Measurements from ENCODE around the gene TMEM203. TPM values are rescaled to one million over a fixed set of nuclear protein-coding genes. Genes with fewer than 3 reads are reported as not detected.

Gene TMEM203
- total RNA-seq, 4 donors from 2014 or later: 21.6 to 29.1 (median 27.1) TPM

DNA sequence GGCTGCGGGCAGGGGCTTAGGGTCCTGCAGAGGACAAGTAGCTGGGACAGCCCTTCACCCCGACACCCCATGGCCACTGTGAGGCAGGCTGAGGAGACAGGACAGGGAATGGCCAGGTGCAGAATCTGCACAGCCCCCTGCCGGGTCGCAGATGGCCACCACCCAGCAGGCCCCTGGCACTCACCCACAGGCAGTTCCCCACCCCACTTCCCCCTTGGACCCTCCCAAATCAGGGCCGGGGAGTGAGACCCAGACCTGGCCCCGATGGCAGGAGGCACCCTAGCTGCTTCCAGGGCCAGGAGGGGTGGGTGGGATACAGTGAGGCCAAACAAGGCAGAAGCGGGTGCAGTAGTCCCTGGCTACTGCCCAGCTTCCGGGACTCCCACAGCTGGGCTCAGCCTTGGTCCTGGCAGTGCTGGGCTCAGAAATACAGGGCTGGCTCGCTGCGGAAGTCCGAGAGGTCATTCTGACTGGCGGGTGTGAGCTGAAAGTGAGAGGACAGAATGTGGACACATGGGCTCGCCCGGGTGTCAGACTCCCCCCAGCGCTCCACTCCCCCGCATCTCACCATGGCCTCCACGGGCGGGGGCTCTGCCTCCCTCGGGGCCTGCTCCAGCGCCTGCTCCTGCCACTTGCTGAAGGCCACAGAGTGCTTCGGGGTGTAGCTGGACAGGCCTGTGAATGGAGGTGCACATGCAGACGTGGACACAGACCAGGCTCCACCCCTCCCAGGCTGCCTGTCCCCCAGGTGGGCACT is 13.6 kb downstream of the TMEM203 start:
- DNase-seq (ENCODE audit: low spot score) (no peak), ATAC-seq (ENCODE audit: low FRiP score) (no peak)
- TF ChIP-seq, protein P1, sequence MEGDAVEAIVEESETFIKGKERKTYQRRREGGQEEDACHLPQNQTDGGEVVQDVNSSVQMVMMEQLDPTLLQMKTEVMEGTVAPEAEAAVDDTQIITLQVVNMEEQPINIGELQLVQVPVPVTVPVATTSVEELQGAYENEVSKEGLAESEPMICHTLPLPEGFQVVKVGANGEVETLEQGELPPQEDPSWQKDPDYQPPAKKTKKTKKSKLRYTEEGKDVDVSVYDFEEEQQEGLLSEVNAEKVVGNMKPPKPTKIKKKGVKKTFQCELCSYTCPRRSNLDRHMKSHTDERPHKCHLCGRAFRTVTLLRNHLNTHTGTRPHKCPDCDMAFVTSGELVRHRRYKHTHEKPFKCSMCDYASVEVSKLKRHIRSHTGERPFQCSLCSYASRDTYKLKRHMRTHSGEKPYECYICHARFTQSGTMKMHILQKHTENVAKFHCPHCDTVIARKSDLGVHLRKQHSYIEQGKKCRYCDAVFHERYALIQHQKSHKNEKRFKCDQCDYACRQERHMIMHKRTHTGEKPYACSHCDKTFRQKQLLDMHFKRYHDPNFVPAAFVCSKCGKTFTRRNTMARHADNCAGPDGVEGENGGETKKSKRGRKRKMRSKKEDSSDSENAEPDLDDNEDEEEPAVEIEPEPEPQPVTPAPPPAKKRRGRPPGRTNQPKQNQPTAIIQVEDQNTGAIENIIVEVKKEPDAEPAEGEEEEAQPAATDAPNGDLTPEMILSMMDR (IDR thresholded peaks at IDR 0.05): no peak

DNA sequence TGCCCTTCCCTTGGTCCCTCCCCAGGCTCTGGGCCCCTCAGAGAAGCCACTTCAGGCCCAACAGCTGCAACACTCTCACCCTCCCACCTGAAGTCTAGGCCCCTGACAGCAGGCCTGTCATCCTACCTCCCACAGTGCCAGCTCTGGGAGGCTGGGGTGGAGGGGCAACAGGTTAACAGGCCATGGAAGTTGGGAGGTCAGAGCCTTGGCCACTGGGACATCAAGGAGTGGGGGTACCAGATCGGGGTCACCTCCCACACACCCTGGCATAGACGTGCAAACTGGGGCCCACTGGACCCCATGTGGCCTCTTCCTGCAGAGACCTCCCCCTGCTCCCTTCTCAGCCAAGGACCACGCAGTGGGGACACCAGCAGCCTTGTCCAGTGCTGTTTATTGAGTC is 14.2 kb downstream of the TMEM203 start:
- TF ChIP-seq, protein P1 (IDR thresholded peaks at IDR 0.05): no peak
- ATAC-seq (ENCODE audit: low FRiP score): no peak

DNA sequence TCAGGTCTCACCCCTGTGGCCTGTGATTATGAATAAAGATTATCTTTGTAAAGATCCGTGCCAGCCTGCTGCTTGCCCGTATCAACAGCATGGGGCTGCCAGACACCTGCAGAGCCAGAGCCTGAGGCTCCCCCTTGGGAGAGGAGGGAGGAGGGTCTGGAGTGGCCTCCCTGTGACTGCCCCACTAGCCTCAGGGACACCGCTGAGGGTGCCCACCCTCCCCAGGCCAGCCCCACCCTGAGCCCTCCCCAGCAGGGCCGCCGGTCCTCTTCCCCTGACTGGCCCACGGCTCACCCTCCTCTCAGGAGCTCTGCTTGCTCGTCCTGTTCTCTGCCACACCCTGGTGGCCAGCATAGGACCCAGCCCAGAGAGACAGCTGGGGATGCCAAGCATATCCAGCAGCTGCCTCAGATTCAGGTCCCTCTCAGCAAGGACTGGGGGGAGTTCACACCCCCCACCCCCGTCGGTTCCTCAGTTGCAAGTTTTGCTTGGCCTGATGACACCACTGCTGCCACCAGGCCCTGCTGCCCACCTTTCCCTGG is 15.1 kb downstream of the TMEM203 start:
- ATAC-seq (ENCODE audit: low FRiP score) (no peak), DNase-seq (ENCODE audit: low spot score) (no peak)
- TF ChIP-seq, protein P1 (IDR thresholded peaks at IDR 0.05): no peak

More for the DNA sequence above, 14.2 kb downstream of the TMEM203 start:
- DNase-seq (ENCODE audit: low spot score): no peak

DNA sequence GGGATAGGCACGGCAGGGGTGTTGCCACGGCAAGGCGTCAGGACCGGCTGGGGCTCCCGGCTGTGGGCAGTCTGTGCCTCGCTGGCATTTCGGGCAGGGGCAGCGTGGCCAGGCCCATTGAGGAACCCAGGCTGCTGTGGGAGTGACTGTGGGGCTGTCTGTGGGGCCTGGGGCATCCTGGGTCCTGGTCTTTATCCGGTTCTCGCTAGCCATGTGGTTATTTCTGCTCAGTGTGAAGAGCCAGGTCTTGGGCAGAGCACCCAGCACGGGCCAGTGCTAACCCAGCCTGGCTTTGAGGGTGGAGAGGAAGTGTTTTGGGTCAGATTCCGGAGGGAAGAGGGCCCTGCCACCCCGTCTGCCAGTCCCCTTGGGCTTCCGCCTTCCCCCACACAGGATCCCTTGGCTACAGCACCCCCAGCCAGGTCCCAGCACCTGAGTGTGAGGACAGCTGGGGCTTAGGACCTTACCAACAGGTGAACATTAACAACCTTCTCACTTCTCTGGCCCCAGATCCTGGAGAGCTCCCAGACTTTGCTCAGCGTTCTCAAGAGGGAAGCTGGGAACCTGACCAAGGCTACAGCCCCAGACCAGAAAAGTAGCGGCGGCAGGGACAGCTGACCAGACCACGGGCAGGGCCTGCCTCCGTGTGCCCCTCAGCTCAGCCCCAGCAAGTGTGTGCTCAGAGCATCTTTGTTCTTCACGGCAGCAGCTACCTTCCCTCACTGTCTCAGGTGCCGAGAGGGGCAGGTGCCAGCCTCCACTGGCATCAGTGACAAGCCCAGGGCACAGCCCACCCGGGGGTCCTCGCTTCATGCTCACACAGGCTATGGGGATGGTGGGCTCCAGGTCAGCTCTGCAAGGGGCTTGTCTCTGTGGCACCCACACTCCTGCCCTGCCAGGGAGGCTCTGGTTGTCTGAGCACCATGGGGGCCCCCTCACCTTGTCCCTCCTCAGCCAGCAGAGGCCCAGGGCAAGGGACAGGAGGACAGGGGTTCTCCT is 15.9 kb downstream of the TMEM203 start:
- TF ChIP-seq, protein P1 (IDR thresholded peaks at IDR 0.05): no peak
- DNase-seq (ENCODE audit: low spot score) (no peak), ATAC-seq (ENCODE audit: low FRiP score) (no peak)

DNA sequence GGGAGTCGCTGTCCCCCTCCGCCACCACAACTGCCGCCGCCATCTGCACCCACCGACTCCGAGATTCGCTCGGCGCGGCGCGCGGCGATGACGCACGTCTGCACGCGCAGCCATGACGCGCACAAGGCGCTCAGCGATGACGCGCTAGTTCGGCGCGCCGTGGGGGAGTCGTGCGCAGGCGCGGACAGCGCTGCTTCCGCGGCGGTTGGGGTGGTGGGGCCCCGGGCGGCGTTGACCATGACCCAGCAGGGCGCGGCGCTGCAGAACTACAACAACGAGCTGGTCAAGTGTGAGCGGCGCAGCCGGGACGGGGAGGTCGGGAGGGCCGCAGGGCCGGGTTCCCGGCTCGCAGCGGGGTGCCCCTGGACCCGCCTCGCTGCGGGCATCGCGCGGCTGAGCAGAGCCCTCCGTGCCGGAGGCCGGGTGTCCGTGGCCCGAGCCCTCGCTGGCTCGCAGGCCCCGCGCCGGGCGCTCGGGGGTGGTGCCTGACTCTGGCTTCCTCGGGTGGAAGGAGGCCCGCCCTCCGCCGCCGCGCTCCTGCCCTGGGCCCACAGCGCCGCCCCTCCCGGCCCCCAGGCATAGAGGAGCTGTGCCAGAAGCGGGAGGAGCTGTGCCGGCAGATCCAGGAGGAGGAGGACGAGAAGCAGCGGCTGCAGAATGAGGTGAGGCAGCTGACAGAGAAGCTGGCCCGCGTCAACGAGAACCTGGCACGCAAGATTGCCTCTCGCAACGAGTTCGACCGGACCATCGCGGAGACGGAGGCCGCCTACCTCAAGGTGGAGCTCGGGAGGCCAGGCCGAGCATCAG is 16.8 kb downstream of the TMEM203 start, which contains the start of the genes ANAPC2 and SSNA1:
Gene ANAPC2, minus strand, starts transcription at position 71 of the 807 bp plus-strand sequence. Its CDS starts 28 bp downstream, at position 43.
Gene SSNA1, plus strand, starts transcription at position 187 of the 807 bp plus-strand sequence. Its CDS starts 51 bp downstream, at position 238.
- TF ChIP-seq, protein P1 (IDR thresholded peaks at IDR 0.05): no peak
- ATAC-seq (ENCODE audit: low FRiP score): peak; percentile 93
- peak; percentile 81 for DNase-seq (ENCODE audit: low spot score)

DNA sequence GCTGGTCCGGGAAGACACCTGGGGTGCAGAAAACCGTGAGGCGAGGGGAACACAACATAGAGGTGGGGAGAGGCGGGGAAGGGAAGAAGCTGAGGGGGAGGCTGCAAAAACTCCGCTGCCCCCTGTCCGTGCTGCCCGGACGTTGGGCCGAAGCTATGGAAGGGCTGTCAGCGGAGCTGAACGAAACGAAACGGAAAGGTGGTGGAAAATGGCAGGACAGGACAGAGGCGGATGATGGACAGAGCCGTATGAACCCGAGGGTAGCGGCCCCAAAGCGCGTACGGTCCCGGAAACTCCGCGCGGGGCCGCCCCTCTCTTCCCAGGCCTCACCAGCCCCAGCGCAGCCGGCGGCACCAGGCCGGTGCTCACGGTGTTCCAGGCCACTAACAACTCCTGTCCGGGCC is 17.4 kb downstream of the TMEM203 start:
- ATAC-seq (ENCODE audit: low FRiP score): peak; percentile 2
- DNase-seq (ENCODE audit: low spot score): no peak
- TF ChIP-seq, protein P1 (IDR thresholded peaks at IDR 0.05): no peak

Measured in omental fat pad (tissue), 4 donors.